Suprapubic skin (tissue), 4 donors: ENCODE results near the gene TBATA. TPM values are rescaled to one million over a fixed set of nuclear protein-coding genes. Genes with fewer than 3 reads are reported as not detected.

Experiments used
- DNase-seq, 2 donors: peaks; one replicate each; pipeline ENCODE4 v3.0.0-alpha.2; 2019; ENCODE audit warnings: low spot score in 2 of 2
- H3K27ac ChIP-seq: fragments of 200-600 bp; sonication (generic); one replicate; pipeline ENCODE4 v1.5.1; 2019
- H3K27me3 ChIP-seq: fragments of 200-600 bp; sonication (generic); one replicate; pipeline ENCODE4 v1.5.1; 2019
- H3K36me3 ChIP-seq: fragments of 200-600 bp; sonication (generic); one replicate; pipeline ENCODE4 v1.5.1; 2019
- H3K4me1 ChIP-seq: fragments of 200-600 bp; sonication (generic); one replicate; pipeline ENCODE4 v1.5.1; 2019
- H3K4me3 ChIP-seq: fragments of 200-600 bp; sonication (generic); one replicate; pipeline ENCODE4 v1.5.1; 2019; ENCODE audit warnings: mild to moderate bottlenecking
- H3K9me3 ChIP-seq: fragments of 200-600 bp; sonication (generic); one replicate; pipeline ENCODE4 v1.5.1; 2019
- EP300 ChIP-seq: sonication (generic); formaldehyde crosslinking; IDR thresholded peaks from one replicate; pipeline ENCODE4 v1.6.1; 2017; ENCODE audit warnings: antibody characterized with exemption
- POLR2A ChIP-seq, 2 donors: fragments of 450-650 bp; IDR thresholded peaks; one replicate each; pipeline ENCODE4 v1.6.1; 2017; ENCODE audit warnings: antibody characterized with exemption in 2 of 2, mild to moderate bottlenecking in 2 of 2, moderate library complexity in 2 of 2
- POLR2AphosphoS5 ChIP-seq, 3 donors: sonication (generic); formaldehyde crosslinking; IDR thresholded peaks; one replicate each; pipeline ENCODE4 v1.6.1; 2017; ENCODE audit warnings: antibody characterized with exemption in 3 of 3
- WGBS: methylation state at CpG from one replicate; pipeline ENCODE4 v1.1.5; 2018; 5-methylcytosine and 5-hydroxymethylcytosine counted together
- total RNA-seq, 4 donors: library from RNA; depleted of rRNA; stranded (reverse); fragments of >200 nt; gene quantifications; one replicate each; pipeline ENCODE4 v1.1.0, GENCODE V29; 2016
- TF ChIP-seq, protein P1 (sequence below), 2 donors: fragments of 200-600 bp in 1 of 2; fragments of 450-650 bp in 1 of 2; sonication (generic) in 1 of 2; IDR thresholded peaks; one replicate each; pipeline ENCODE4 v1.5.1; 2016 to 2019; ENCODE audit warnings: antibody characterized with exemption in 2 of 2, mild to moderate bottlenecking in 1 of 2, moderate library complexity in 1 of 2

Gene TBATA
- total RNA-seq, 4 donors from 2014 or later = 0.68 TPM; not detected in 3

GRCh38 chr10:70776455-70777005 lies 8.6 kb downstream of the TBATA start:
- no peak overlapping the region for H3K27ac ChIP-seq
- 88% methylated on average over 9 of the region's 11 CpGs for WGBS
- no peaks in the 10 kb centered on the region for H3K9me3 ChIP-seq
- no peak for DNase-seq
- TF ChIP-seq EP300 = no peak
- H3K36me3 ChIP-seq = no peaks in the 10 kb centered on the region
- H3K4me1 ChIP-seq = peaks cover 28% of the 10 kb centered on the region
- no peak overlapping the region for H3K4me3 ChIP-seq
- H3K27me3 ChIP-seq = no peaks in the 10 kb centered on the region

DNA sequence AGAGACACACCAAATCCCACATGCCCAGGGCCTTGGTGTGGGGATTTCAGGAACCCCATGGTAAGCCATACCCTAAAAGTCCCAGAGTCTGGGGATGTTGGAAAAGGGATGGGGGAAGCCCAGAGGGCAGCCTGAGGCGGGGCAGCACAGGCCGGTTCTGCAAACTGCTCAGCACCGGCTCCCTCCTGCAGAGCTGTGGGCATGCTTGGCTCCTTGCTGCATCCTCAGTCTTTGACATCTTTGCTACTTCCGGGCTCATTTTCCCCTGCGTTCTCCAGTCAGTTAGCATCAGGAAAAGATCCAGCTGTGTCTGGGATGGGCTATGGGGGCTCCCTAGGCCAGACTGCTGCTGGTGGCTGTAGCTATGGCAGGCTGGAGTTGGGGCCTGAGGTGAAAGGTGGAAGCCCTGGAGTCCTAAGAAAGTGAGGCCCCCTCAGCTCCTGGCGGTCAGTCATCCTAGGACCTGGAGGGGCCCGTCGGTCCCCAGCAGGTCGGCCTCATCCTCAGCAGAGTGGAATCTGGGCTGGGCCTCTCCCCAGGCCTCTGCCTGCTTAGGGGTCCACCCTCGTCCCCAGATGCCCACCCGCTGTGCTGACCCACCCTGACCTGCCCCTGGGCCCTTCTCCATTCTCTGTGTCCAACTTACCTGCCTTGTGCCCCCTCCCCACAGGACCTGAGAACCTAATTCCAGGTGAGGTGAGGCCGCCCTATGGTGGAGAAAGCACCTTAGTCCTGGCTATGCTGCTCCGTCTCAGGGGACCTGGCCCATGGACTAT lies 9.3 kb downstream of the TBATA start:
- DNase-seq = peak; percentile 48 to 67
- Histone ChIP-seq H3K27me3 (no peaks in the 10 kb centered on the region), H3K36me3 (no peaks in the 10 kb centered on the region), H3K27ac (no peak overlapping the region), H3K4me1 (peaks cover 28% of the 10 kb centered on the region), H3K9me3 (no peaks in the 10 kb centered on the region), H3K4me3 (no peak overlapping the region)
- 84% methylated on average over 9 of the region's 13 CpGs for WGBS
- TF ChIP-seq, protein P1, sequence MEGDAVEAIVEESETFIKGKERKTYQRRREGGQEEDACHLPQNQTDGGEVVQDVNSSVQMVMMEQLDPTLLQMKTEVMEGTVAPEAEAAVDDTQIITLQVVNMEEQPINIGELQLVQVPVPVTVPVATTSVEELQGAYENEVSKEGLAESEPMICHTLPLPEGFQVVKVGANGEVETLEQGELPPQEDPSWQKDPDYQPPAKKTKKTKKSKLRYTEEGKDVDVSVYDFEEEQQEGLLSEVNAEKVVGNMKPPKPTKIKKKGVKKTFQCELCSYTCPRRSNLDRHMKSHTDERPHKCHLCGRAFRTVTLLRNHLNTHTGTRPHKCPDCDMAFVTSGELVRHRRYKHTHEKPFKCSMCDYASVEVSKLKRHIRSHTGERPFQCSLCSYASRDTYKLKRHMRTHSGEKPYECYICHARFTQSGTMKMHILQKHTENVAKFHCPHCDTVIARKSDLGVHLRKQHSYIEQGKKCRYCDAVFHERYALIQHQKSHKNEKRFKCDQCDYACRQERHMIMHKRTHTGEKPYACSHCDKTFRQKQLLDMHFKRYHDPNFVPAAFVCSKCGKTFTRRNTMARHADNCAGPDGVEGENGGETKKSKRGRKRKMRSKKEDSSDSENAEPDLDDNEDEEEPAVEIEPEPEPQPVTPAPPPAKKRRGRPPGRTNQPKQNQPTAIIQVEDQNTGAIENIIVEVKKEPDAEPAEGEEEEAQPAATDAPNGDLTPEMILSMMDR (IDR thresholded peaks at IDR 0.05) = no peak
- no peak for TF ChIP-seq POLR2A (IDR thresholded peaks at IDR 0.05)
- no peak for TF ChIP-seq EP300
- no peak for TF ChIP-seq POLR2AphosphoS5 (IDR thresholded peaks at IDR 0.05)

DNA sequence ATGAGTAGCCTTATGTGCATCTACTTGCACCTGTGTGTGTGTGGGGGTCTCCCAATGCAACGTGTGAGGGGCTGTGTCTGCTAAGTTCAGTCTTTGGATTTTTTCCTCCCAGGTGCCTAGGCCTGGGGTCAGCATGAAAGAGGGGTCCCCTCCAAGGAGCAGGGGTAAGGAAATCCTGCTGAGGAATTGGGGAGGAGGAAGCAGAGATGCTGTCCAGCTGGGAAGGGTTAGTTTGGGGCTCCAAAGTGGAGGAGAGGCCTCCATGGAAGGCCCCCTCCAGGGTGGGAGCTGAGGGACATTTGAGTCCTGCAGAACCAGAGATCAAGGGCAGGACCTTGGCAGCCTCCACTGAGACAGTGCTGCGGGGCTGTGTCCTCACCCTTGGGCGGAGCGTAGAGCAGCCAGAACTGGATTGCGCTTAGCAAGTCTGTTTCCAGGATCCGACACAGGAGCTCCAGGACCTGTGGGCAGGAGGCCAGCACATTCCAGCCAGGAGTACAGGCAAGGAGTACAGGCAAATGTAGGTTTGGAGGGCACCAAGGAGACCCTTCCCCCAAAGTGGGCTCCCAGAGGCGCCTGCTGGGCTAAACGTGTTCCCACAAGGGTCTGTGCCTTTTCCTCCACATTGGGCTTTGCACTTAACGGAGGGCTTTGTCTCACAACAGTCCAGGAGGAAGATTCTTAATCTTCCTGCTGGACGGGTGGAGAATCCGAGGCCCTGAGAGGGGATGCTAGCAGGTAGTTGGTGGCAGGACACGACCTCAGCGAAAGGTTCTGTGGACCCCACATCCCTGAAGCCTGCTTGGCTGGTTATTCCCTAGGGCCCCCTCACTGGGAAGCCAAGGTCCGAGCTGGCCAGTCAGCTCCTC lies 10.1 kb downstream of the TBATA start:
- H3K9me3 ChIP-seq = no peaks in the 10 kb centered on the region
- DNase-seq = peak in 1 of 2 donors; percentile 75
- no peaks in the 10 kb centered on the region for H3K36me3 ChIP-seq
- H3K4me1 ChIP-seq = peaks cover 22% of the 10 kb centered on the region
- no peaks in the 10 kb centered on the region for H3K27me3 ChIP-seq
- TF ChIP-seq POLR2A (IDR thresholded peaks at IDR 0.05) (no peak), POLR2AphosphoS5 (IDR thresholded peaks at IDR 0.05) (no peak), EP300 (no peak)
- TF ChIP-seq, protein P1 (IDR thresholded peaks at IDR 0.05) = no peak
- WGBS = 80% methylated on average over 7 of the region's 14 CpGs
- H3K27ac ChIP-seq = no peak overlapping the region
- no peak overlapping the region for H3K4me3 ChIP-seq

DNA sequence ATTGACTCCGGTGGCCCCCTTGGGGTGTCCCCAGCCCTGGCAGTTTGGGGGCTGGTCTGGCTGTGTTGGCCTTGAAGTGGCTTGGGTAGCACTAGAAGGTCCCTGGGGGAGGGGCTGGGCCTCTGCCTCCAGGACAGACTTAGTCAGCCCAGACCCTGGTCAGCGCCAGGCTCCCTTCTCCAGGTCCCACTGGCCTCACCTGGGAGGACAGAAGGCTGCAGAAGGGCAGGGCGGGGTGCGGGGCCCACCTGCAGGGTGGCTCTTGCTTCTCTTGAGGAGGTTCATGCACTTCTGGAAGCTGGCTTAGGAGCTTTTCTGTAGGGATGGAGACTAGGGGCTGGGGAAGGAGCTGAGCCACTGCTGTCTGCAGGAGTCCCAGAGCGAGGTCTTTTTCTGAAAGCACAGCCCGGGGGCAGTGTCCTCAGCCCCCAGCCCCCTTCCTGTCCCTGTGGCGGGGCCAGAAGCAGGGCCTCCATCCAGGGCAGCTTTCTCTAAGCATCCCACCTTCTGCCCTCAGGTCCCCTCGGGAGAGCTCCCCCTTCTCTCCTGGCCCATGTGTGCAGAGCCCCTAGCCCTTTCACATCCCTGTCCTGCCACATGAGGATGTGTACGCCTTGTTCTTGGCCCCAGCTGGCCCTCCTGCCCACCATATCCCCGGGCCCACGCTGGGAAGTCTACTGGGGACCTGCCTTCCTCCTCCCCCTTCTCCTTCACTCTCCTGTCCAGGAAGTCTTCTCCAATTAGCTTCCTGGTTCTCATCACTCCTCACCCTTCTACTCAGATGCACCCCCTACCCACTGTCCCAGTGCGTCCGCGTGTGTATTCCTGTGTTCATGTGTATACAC lies 11.0 kb downstream of the TBATA start:
- H3K9me3 ChIP-seq = no peaks in the 10 kb centered on the region
- no peak overlapping the region for H3K27ac ChIP-seq
- H3K36me3 ChIP-seq = no peaks in the 10 kb centered on the region
- TF ChIP-seq, protein P1 (IDR thresholded peaks at IDR 0.05) = no peak
- TF ChIP-seq POLR2AphosphoS5 (IDR thresholded peaks at IDR 0.05) (no peak), POLR2A (IDR thresholded peaks at IDR 0.05) (no peak), EP300 (no peak)
- no peaks in the 10 kb centered on the region for H3K27me3 ChIP-seq
- WGBS = 79% methylated on average over 14 of the region's 14 CpGs
- peak in 1 of 2 donors; percentile 69 for DNase-seq
- no peak overlapping the region for H3K4me3 ChIP-seq
- H3K4me1 ChIP-seq = peaks cover 15% of the 10 kb centered on the region

- 93% methylated on average over 8 of the region's 9 CpGs for WGBS
- no peak overlapping the region for H3K27ac ChIP-seq
- H3K4me1 ChIP-seq = peaks cover 7% of the 10 kb centered on the region
- TF ChIP-seq POLR2AphosphoS5 (IDR thresholded peaks at IDR 0.05) = no peak
- no peak for TF ChIP-seq POLR2A (IDR thresholded peaks at IDR 0.05)
- no peak for TF ChIP-seq EP300
- TF ChIP-seq, protein P1 (IDR thresholded peaks at IDR 0.05) = no peak
- no peak overlapping the region for H3K4me3 ChIP-seq
- no peaks in the 10 kb centered on the region for H3K27me3 ChIP-seq
- no peaks in the 10 kb centered on the region for H3K36me3 ChIP-seq
- H3K9me3 ChIP-seq = no peaks in the 10 kb centered on the region
- DNase-seq = no peak
Measured at GRCh38 chr10:70773461-70773860, 11.7 kb downstream of the TBATA start.
